Activated CD4-positive, alpha-beta T cell treated with anti-CD3 and anti-CD28 coated beads, Interleukin-2, amount 50 U/mL, for 24 hours (primary cell): ENCODE results near the gene GLUD1.
"Not testable (repeated sequence)": the region's sequence is repeated elsewhere in the genome, so short reads cannot be mapped to it uniquely, and the experiment has no call there.

ENCODE experiments used
- DNase-seq, 2 donors: peaks; one replicate each; pipeline ENCODE4 v3.0.0-alpha.2; 2020; ENCODE audit warnings: low read depth in 1 of 2, low spot score in 1 of 2

GLUD1 gene

GRCh38 chr10:87094373-87095235, at the start of gene GLUD1, which contains the start of gene SHLD2:
GLUD1 (minus strand) TSS chr10:87094843; CDS start chr10:87094769, 74 bp downstream.
SHLD2 (plus strand) TSS chr10:87095206; CDS start chr10:87151355, 56,149 bp downstream.
- DNase-seq = peak; percentile 71 to 81

DNA sequence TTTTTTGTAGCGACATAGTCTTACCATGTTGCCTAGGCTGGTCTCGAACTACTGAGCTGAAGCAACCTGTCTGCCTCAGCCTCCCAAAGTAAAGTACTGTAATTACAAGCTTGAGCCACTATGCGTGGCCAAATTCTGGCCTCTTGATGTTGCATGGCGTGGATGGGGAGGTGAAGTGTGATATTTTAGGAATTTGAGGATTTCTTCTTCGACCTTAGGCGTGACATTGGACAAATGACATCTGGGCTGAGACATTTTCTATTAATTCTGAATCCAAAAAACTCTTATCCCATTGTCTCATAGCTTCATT, 48.4 kb upstream of the GLUD1 start:
- DNase-seq = not testable (repeated sequence)

DNA sequence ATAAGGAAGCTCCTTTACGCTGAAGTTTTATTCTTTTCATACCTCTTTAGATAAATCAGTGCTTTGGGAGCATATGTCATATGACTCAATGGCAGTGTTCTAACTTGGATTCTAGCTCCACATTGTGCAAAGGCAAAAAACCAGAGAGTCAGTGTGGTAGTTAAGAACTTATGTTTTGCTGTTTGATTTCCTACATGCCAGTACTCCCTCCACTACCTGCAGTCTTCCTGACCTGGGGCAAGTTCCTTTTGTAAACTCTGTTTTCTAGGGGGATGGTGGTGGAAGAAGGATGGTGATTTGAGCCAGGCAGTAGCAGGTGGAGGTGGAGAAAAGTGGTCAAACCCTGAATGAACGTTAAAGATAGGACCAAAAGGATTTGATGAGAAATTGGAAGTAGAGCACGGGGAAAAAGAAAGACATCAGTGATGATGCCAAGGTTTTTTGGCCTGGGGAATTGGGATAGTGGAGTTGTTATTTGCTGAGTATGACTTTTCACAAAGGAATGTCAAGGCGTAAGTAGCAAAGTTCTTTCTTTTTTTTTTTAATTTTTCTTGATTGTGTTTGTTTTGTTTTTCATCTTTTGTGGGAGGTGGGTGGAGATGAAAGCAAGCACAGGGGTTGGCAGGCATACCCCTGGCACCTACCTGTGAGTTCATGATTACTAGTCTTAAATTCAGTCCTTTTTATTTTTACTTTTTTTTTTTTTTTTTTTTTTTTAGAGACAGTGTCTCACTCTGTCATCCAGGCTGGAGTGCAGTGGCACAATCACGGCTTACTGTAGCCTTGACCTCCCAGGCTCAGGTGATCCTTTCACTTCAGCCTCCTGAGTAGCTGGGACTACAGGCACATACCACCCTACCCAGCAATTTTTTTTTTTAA, 47.8 kb upstream of the GLUD1 start:
- not testable (repeated sequence) for DNase-seq

DNA sequence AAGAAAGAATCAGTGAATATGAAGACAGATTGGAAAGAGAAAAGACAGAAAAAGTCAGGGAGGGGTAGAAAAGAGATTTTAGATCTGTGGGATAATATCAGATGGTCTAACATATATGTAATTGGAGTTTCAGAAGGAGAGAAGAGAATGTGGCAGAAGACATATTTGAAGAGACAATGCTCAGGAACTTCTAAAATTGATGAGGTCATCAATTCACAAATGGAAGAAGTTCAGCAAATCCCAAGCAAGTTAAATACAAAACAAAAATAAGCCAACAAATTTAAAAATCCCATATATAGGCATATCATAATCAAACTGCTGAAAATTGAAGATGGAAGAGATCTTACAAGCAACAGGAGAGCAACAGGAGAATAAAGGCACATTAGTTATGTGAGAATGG, 42.8 kb upstream of the GLUD1 start:
- not testable (repeated sequence) for DNase-seq

GRCh38 chr10:87134440-87134839, 39.8 kb upstream of the GLUD1 start:
- not testable (repeated sequence) for DNase-seq

DNA sequence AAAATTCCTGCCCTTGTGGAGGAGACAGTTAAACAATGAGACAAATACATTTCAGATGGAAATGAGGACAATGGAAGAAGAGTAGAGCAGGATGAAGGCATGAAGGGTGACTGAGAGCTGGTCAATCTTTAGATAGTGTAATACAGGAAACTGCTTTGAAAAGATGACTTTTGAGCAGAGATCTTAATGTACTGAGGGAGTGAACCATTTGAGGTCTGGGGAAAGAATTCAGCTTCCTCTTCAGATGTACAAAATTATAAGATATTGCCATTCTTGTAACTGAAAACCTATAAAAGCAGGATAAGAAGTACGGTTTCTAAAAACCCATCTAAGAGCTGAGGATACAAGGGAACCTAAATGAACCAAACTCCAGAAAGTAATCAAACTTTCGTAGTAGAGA, 39.3 kb upstream of the GLUD1 start:
- DNase-seq = not testable (repeated sequence)

DNA sequence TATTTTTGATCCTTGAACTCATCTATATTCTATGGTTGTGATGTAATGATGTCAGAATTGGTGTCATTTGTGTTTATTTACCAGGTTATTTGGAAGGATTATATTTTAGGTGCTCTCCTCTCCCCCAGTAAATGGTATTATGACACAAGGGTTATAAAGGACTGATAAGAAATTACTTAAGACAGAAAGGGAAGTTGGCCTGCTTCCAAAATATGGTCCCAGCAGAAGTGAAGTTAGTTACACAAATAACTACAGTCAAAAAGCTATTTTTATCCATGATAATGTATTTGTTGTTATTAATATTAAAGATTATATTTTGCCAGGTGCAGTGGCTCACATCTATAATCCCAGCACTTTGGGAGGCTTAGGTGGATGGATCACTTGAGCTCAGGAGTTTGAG, 37.5 kb upstream of the GLUD1 start:
- not testable (repeated sequence) for DNase-seq

GRCh38 chr10:87127607-87128156, 33.0 kb upstream of the GLUD1 start:
- DNase-seq = not testable (repeated sequence)

DNA sequence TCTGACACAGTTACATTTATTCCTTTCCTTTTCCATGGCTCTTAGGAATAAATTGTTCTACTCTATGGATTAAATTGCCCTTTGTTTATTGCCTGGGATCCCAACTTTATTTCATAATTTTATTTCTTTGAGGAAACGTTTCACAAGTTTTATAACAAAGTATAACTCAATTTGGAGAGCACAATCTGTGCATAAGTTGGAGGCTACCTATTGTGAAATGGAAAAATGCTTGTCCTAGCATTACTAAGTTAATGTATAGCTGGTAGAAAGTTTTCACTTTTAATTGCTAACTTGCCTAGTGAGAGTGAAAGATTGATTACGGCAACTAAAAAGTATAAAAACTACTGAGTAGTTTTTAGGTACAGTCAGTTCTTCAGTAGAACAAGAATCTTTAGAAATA, 32.4 kb upstream of the GLUD1 start:
- DNase-seq = not testable (repeated sequence)

DNA sequence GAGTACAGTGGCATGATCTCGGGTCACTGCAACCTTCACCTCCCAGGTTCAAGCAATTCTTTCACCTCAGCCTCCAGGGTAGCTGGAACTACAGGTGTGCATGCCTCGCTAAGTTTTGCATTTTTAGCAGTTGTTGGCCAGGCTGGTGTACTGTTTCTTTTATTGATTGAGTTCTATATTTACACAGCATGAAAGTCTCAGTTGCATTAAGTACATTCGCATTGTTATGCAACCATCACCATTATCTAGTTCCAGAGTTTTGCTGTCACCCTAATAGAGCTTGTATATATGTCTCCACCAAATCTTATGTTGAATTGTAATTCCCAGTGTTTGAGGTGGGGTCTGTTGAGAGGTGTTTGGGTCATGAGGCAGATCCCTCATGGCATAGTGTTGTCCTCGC, 28.7 kb upstream of the GLUD1 start:
- not testable (repeated sequence) for DNase-seq

DNA sequence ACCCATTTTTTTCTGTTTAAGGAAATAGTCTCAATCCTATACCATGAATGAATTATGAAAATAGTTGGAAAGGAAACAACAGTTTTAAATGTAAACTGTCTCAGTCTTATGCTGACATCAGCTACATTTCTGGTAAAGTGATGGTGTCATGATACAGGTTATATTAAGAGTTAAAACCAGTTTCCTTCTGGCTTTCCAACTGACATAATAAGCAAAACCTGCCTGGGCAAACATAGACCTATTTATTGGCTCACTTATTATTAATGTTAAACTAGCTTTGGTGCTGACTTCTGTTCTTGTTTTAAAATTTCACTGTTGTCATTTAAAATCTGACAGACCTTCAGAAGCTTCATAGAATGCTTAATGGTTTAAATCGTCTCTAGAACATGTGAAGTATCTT, 24.4 kb upstream of the GLUD1 start:
- not testable (repeated sequence) for DNase-seq

GRCh38 chr10:87118122-87118521, 23.5 kb upstream of the GLUD1 start:
- not testable (repeated sequence) for DNase-seq

DNA sequence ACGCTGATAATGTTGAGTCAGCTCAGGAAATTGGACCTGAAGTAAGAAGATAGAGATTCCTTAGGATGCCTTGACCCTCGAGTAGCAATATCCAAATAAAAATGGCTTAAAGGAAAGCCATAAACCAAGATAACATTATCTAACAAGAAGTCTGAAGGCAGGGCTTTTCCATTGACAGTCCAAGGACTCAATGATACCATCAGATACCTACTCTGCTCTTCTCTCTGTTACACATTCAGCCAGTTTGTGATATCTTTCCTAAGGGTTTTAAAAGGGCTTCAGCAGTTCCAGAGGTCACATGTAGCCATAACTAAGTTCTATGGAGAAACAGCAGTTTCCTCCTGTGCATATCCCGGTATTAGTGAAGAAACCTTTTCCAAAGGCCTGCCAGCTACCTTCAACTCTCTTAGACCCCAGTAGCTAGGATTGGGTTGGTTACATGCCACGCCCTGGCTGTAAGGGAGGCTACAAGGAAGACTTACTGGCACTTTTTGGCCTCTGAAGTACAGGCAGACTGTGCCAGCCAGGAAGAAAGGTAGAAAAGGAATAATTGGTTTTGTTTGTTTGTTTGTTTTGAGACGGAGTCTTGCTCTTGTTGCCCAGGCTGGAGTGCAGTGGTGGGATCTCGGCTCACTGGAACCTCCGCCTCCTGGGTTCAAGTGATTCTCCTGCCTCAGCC, 10.9 kb upstream of the GLUD1 start:
- no peak for DNase-seq

DNA sequence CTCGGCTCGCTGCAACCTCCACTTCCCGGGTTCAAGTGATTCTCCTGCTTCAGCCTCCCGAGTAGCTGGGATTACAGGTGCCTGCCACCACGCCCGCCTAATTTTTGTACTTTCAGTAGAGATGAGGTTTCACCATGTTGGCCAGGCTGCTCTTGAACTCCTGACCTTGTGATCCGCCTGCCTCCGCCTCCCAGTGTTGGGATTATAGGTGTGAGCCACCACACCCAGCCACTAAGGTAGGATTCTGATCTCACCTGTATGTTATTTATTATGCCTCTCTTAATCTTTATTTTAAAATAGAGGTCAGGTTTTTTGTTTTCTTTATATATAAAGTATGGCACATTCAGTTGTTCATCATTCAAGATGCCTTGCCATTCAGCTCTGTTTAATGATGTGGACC, 10.1 kb upstream of the GLUD1 start:
- not testable (repeated sequence) for DNase-seq

- no peak for DNase-seq
Measured at GRCh38 chr10:87101996-87102395, 7.4 kb upstream of the GLUD1 start.

GRCh38 chr10:87095236-87095945, 748 bp upstream of the GLUD1 start:
- DNase-seq = peak; percentile 59 to 62

DNA sequence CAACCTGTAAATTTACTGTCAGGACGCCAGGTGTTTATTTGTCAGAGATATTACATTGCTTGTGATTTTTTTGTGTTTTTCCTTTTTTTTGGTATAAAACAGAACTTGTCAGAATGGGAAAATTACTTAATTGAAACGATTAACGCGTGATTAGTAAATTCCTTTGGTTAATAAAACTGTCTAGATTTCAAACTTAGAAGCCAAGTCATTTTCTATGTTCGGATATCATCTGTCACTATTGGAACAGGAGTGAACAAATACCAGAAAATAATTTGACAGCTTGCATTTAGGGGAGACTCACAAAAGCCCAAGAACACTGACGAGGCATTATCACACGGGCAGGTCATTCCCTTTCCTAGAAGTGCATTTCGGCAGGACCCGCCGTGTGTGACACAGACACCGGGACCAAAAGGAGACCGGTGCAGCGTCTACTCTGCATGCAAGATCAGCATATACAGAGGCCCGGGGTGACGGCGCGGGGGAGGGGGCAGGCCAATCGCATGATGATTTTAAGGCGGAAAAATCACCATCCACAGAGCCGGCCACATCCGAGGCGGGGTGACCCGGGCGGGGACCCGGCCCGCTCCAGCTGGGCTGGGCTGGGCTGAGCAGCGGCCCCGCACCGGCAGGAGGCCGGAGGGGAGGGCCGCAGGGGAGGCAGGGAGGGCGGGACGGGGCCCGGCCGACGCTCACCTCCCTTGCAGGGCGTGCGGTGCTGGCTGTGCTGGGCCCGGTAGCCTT, 841 bp downstream of the GLUD1 start:
- DNase-seq = peak; percentile 46 to 63

GRCh38 chr10:87092861-87093631, 1.6 kb downstream of the GLUD1 start:
- no peak for DNase-seq

DNA sequence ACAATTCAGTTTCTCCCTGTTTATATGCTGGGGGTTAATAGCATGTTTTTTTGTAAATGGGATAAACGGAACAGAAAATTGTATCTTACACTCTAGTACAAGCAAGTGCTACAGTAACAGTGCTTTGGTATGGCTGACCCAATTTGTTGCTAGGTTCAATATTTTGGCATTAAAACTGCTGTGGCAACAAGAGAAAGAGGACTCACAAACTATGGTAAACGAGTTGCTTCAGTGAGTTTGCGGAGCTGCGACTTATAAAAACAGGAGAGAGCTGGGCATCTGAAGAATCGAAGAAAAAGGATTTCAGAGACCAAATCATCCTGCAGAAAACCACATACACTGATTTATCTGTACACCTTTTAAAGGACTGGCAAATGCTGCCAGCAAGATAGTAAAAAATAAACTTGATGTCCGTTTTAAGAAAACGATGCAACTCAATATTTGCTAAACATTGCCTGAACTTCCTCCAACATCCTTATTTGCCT, 2.2 kb downstream of the GLUD1 start:
- no peak for DNase-seq
